ENCODE results near the gene SLC16A3.
A peak's percentile ranks its signal among the peaks of the same experiment; 100 is the strongest.
"Not testable (repeated sequence)": the region's sequence is repeated elsewhere in the genome, so short reads cannot be mapped to it uniquely, and the experiment has no call there.

Gene SLC16A3

DNA sequence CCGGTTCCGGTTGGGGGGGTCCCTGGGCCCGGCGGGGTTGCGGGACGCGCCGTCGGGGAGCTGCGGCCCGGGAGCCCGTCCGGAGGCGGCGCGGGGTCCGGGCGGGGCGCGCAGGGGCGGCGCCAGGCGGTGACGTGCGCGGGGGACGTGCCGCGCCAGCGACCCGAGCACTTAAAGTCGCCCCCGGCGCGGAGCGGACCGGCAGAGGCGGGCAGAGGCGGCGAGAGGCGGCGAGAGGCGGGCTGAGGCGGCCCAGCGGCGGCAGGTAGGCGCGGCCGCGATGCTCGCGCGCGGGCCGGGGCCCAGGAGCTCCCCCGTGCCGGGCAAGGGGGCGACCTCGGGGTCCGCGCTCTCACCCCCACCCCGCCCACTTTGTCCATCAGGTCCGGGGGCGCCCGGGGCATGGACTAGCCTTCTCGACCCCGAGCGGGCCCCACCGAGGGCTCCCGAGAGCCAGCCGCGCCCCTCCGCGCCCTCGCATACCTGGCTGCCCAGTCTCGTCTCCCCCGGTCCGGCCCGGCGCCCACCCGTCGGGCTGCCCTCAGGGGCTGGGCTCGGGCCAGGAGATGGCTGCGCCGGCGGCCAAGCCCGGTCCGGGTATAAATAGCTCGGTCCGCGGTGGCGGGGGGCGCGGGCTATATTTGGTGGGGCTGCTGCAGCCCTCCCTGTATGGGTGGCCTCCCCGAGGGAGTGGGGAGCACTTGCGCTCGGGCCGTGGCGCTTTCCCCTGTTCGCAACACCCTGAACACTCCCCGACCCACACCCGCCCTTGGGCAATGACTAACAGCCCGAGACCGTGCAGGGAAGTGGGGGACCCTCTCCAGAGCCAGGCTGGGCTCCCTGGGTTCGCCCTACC lies at the start of gene SLC16A3:
TSS of gene SLC16A3 (plus strand) at position 201 of the 856 bp plus-strand sequence. CDS start 6,967 bp downstream, outside the sequence.
- DNase-seq (ENCODE audit: low read depth) = peak; percentile 56

DNA sequence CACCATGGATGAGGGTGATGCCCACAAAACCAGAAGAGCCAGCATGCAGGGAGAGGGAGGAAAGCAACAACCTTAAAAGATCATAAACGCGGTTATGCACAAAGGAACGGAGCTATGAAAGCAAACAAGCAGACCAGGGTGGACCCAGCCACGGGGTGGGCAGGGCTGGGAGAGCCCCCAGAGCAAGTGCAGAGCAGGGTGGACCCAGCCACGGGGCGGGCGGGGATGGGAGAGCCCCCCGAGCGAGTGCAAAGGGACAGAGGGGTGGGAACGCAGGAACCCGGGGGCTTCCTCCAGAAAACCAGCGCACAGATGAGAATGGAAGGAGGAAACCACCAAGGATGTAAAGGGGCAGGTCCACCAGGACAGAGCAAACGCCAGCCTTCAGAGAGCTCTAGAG lies 49.4 kb upstream of the SLC16A3 start:
- no peak for DNase-seq (ENCODE audit: low read depth)

DNA sequence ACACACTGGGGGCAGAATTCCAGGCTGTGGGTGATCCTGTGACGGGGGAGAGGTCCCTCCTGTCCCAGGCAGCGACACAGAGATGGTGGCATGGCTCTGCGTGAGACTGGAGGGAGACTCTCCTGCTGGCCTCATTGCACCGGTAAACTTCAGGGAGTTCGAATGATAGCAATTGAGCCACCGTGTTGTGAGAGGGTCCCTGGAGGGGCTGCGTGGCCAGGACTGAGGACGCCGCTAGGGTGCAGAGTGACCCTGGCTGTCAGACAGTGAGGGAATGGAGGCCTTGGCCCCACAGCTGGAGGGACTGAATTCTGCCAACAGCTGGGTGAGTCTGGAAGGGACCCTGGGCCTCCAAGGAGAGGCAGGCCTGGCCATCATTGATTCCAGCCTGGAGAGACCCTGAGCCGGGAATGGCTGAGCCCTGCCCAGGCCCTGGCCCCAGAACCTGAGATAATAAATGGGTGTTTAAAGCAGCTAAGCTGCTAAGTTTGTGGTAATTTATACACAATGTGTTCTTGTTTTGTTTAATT lies 48.8 kb upstream of the SLC16A3 start:
- no peak for DNase-seq (ENCODE audit: low read depth)

DNA sequence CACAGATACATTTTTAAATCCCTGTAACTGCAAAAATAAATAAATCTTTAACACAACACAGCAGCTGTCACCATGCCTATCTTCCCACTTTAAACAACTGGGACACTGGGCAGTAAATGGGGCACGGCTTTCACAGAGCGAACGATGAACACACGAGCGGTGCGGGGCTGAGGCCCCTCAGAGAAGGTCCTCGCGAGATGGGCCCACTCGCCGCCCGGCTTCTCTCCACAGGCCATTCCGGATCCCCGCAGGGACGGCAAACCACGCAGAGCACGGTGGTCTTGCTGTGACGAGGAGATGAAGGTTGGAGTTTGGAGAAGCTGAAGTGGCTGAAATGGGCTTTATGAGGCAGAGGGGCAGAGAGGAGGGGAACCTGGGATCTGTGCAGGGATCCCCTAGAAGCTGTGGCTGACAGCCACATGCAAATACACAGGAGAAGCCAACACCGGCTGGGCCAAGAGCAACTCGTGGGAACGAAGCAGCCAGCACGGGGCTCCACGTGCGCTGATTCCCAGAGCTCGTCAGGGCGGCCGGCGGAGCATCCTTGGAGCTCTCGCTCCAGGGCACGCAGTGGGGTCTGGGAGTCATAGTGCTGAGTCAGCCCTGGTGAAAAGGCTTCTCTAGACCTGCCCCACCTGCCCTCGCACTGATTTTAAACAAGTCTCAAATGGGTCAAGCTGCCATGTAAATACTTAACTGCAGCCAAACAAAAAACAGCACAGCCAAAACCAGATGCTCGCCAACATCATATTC lies 47.9 kb upstream of the SLC16A3 start:
- no peak for DNase-seq (ENCODE audit: low read depth)

DNA sequence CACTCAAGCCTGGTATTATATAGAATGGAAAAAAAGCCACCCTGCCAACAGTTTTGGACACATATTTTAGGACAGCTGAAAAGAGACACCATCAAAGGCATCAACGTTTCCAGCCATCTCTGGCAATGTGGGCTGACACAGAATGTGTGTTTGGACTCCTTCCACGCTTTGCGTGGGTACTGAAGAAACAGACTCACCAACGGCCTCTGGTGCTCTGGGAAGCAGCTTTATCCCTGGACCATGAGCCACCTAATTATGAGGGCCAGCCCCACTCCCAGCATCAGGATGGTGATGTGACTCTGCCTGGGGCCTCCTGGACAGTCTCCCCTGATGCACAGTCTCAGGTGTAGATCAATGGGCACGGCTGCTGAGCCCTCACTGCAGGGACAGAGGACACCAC lies 44.1 kb upstream of the SLC16A3 start:
- no peak for DNase-seq (ENCODE audit: low read depth)

DNA sequence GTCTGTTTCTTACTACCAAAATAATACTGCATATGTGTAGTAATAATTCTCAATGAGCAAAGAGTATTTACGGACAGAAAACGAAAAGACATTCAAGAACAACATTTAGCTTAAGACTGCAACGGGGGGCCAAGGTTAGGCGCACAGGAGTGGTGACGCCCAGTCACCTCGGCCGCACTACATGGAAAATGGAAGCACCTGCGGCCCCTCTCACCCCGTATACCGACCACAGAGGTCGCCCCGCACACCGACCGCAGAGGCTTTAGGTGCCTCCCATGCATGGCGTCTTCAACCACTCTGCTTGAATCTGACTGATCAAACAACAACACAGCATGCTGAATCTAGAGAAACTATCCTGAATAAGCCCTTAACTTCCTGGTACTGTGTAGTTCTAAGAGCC lies 42.6 kb upstream of the SLC16A3 start:
- no peak for DNase-seq (ENCODE audit: low read depth)

DNA sequence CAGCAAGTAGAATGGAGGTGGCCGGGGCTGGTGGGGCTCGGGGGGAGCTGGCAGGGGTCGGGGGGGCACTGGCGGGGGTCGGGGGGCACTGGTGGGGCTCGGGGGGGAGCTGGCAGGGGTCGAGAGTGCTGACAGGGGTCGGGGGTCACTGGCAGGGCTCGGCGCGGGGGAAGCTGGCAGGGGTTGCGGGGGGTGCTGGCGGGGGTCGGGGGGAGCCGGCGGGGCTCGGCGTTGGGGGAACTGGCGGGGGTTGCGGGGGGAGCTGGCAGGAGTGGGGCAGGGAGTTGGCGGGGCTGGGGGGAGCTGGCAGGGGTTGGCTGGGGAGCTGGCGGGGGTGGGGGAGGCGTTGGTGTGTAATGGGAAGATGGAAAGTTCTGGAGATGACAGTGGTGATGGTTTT lies 41.3 kb upstream of the SLC16A3 start:
- DNase-seq (ENCODE audit: low read depth) = no peak

DNA sequence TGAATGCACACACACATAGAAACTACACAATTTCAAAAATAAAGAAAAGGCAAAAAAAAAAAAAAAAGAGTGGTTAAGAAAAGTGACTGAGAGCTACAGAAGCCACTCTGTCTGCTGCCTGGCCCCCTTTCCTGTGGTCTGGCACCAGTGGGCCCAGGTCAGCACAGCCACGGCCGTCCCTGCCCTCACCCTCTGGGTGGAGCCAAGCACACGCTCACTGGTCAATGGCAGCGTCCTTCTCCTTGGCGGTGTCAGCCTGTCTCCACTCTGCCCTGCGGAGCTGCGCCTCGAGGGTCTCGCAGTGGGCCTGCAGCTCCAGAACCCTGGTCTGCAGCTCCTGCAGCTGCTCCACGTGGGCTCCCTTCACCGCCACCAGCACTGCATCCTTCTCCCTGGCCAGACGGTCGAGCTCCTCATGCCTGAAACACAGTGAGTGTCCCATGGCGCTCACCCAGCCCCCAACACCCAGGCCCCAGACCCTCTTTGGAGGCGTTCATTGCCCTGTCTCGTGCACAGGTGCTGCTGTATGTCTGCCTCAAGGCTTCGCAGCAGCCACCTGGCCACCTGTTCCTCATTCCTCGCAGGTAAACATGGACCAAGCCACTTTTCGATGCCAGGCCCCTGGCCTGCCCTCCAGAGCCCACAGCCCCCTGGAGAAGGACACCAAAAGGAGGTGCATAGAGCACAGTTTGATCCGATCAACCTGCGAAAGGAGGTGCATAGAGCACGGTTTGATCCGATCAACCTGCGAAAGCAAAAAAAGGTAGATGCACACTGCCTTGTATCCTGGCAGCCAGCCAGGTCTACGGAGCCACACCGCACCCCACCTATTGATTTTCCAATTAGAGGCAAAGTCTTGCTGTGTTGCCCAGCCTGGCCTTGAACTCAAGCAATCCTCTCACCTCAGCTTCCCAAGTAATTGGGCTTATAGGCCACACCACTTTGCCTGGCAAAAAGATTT lies 40.6 kb upstream of the SLC16A3 start:
- no peak for DNase-seq (ENCODE audit: low read depth)

DNA sequence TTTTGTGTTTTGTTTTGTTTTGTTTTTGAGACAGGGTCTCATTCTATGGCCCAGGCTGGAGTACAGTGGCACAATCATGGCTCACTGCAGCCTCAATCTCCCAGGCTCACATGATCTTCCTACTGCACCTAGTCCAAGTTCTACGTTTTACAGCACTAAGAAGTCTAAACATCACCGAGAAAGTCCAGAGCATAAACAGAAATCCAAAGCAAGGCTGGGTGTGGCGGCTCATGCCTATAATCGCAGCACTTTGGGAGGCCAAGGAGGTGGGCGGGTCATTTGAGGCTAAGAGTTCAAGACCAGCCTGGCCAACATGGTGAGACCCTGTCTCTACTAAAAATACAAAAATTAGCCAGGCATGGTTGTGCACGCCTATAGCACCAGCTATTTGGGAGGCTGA lies 35.8 kb upstream of the SLC16A3 start:
- DNase-seq (ENCODE audit: low read depth) = not testable (repeated sequence)

DNA sequence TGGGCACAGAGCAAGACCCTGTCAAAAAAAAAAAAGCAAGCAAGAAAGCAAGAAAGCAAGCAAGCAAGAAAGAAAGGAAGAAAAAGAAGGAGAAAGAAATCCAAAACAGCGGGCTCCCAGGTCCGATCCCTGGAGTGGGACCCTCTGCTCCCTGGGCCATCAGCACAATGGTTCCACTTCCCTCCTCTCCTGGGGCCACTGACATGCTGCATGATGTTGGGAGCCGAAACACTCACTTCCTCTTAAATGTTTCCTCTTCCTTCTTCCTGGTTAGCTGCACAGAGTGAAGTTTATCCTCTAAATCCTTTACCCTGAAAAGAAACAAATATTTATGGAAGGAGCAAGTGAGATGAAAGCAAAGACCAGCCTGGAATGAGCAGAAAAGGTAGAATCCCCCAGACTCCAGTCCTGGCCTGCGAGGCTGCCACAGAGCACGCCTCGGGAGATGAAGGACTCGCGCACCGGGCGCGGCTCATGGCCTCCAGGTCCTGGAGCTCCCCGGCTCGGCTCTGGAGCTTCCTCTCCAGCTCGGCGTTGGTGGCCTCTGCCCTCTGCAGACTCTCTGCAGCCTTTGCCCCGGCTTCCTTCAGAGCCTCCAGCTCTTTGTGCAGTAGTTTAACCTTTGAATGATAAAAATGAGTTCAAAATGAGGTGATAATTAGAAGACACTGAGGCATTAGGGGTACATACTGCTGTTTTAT lies 35.2 kb upstream of the SLC16A3 start:
- no peak for DNase-seq (ENCODE audit: low read depth)

DNA sequence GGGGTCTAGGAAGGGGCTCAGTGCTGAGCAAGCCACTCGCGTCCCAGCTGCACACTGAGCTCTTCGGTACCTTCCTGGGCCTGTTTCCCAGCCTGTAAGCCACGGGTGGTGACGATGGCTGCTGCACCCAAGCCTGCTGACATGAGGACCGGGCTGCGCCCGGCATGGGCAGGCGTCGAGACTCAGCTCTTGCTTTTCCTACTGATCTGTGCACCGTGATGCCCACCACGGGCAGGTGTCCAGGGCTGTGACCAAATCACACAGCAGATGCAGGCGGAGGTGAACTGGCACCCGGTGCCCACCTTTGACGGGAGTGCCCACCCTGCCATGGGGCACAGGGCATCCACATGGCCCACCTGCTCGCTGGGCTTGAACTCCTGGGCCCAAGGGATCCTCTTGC lies 34.1 kb upstream of the SLC16A3 start:
- no peak for DNase-seq (ENCODE audit: low read depth)

DNA sequence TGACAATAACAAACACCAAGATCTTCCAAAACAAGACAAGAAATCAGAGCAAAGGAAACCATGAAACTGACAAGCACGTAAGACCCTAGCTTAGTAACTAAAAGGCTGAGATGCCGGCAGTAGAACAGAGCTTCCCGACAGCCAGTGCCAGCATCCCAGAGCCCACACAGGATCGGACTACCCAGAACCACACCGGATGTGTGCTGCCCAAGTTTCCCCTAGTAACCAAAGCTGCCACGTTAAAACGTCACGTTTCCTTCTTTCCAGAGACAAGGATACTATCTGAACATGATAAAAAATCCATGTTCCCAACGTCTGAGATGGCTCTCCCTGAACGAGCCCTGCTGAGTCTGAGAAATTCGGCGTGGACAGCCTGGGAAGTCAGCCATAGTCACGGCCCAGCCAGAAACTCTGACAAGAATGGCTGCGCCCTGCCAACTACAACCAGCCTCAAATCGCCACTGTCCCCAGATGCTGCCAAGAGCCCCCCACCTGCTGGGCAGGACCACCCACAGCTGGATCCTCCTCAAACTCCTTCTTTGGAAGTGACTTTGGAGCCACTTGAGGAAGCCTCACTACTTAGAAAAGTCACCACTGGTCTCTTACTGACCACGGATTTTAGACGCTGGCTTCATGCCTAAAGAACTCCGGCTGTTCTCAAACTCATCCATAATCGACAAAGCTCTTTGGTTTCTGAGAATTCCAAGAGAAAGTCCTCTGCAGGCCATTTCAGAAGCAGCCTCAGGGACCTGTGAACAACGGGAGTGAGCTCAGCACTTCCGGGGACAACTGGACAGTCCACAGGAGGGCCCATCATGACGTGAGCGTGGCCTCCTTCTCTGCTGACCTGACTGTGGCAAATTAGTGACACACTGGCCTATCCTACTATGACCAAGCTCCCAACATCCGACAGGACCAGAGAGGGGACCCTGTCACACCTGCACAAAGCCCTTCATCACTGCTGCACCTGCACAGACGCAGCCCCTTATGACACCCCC lies 32.9 kb upstream of the SLC16A3 start:
- no peak for DNase-seq (ENCODE audit: low read depth)

DNA sequence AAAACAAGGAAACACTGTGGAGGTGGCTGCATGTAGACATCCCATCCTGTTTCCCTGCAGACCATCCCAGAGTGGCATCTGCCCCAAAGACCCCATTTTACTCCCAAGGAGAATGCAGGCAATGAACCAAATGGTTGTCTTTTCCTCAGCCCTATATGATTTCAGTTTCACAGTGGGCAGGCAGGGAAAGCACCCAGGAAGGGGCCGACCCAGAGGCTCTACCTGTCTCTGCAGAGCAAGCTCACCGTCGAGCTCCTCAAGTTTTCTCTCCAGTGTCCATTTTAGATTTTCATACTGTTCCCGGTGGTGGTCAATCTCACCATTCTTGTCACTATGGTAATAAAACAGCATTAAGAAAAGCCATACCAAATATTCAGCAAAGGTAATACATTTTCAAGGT lies 30.8 kb upstream of the SLC16A3 start:
- no peak for DNase-seq (ENCODE audit: low read depth)

DNA sequence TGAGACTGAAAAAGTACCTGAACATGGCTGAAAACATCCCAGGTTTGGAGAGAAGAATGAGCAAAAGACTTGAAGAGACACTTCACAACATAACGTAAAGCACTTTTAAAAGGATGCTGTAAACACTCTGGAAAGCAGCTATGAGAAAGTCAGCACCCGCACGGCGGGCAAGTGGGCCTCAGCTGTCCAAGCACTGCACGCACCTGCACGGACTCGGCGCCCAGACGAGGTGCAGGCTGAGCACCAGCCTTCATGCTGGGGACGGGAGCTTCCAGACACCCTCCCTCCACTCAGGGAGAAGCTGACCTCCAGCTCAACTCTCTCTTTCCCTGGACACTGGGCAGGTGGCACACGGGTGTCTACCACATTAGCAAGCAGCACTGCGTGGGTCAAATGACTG lies 29.3 kb upstream of the SLC16A3 start:
- no peak for DNase-seq (ENCODE audit: low read depth)

DNA sequence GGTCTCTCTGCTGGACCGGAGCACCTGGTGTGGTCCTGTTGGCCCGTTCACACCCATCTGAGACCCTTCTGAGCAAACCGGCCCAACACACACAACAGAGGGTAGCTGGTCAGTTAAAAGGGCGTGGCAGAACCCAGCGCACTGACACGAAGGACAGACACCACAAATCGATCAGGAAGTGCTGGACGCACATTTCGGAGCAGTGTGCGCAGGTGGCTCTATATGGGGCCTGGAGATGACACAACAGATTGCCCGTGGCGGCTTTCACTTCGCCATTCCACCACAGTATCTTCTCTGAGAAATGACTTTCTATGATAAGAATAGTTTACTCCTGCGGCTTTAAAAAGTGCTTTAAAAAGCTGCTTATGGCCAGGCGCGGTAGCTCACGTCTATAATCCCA lies 28.7 kb upstream of the SLC16A3 start:
- DNase-seq (ENCODE audit: low read depth) = no peak

DNA sequence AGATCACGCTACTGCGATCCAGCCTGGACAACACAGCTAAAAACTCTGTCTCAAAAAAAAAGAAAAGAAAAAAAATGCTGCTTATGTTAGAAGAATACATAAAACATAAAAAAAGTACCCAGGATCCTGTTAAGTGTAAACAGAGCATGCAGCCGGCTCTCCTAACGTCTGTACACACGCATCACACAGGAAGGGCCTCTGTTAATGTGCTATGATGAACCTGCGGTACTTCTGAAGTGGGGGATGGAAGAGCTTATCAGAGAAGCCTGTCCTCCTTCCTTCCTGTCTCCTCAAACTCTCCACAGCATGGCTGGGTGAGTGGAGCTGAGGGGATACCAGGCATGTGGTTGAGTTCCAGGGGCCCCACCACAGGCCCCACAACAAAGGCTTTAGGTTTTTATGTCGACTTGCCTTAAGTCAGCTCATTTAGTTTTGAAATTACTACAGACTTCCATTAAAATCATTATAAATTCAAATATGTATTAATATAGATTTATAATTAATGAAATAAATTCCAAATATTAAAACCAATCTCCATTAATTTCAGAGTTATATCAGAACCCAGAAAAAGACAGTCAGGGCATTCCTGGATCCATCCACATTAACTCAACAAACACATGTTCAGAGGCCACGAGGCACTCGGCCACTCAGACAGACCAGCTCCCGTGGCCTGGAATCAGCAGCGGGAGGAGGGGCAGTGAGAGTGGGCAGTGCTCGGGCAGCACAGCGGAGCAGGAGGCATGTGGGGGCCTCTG lies 27.9 kb upstream of the SLC16A3 start:
- DNase-seq (ENCODE audit: low read depth) = no peak

DNA sequence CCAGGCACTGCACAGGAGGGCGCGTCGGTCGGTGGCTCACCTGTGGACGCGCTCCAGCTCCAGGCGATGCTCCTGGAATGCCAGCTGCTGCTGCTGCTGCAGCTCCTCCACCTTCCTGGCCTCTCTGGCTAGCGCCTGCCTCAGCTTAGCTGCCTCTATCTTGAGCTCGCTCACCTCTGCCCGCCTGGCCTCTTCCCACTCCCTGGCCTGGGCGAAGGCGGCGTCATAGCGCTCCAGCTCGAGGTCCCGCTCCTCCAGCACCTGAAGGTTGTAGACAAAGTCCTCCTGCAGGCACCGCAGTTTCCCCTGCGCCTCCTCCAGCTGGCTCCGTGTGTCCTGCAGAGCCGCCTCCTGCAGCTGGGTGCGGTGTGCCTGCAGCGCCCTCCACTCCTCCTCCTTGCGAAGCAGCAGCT lies 27.3 kb upstream of the SLC16A3 start:
- no peak for DNase-seq (ENCODE audit: low read depth)

DNA sequence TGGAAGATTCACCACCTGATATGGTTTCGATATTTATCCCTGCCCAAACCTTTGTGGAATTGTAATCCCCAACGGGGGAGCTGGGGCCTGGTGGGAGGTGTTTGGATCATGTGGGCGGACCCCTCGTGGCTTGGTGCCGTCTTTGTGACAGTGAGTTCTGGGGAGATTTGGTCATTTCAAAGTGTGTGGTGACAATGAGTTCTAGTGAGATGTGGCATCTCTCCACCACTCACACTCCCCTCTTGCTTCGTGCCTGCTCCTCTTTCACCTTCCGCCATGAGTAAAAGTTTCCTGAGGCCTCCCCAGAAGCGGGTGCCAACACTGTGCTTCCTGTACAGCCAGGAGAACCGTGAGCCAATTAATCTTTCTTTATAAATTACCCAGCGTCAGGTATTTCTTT lies 25.9 kb upstream of the SLC16A3 start:
- DNase-seq (ENCODE audit: low read depth) = no peak

DNA sequence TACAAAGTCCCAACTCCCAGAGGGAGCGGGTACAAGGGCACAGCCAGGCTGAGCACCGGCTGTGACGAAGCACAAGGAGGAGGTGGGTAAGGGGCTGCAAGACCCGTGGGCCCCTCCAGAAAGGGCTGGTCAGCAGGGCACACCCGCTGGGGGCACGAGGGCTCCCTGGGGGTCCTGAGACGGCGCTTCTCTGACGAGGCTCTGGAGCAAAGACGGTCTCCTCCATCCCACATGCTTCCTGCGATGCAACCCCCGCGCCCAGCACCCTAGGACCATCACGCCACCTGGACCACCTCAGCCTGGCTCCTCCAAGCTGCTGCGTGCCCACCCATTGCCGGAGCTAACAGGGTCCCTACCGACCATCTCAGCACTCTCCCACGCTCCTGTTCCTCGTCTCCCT lies 24.9 kb upstream of the SLC16A3 start:
- DNase-seq (ENCODE audit: low read depth) = no peak

Data from stimulated activated CD8-positive, alpha-beta memory T cell treated with anti-CD3 and anti-CD28 coated beads, Interleukin-12 subunit alpha, Interleukin-12 subunit beta, amount 100 ng/mL, for 1 hour (primary cell).